AG04449 (cell line): ENCODE data around the gene PHF3.
A peak's percentile ranks its signal among the peaks of the same experiment; 100 is the strongest.

Experiments
- CTCF ChIA-PET: fragments of 350-600 bp; formaldehyde crosslinking; extraction: SDS; loops from one replicate; lab custom pipeline; 2021; ENCODE audit warnings: antibody characterized with exemption; lab: Yijun Ruan, JAX
- POLR2A ChIA-PET: fragments of 400-600, 350-600 bp; formaldehyde crosslinking; extraction: SDS; loops from one replicate; lab custom pipeline; 2020; ENCODE audit warnings: antibody characterized with exemption, inconsistent platforms; lab: Yijun Ruan, JAX
- DNase-seq: peaks from one replicate; pipeline ENCODE4 v3.0.0-alpha.2; 2010; ENCODE audit warnings: low read depth, low spot score
- H3K4me3 ChIP-seq: 2 replicates; pipeline ENCODE4 v1.5.1; 2011; ENCODE audit warnings: low read depth, mild to moderate bottlenecking, control low read depth, low read length
- CTCF ChIP-seq: IDR thresholded peaks from one replicate; pipeline ENCODE4 v1.5.1; 2011; ENCODE audit warnings: mild to moderate bottlenecking, moderate library complexity, low read length, control low read depth, inconsistent platforms; ENCODE audit not compliant: insufficient read depth; ENCODE audit errors: missing control alignments

Gene PHF3

GRCh38 chr6:63635588-63636517 lies at the start of gene PHF3:
Gene PHF3, plus strand, starts transcription at chr6:63635802. Its CDS starts 10,750 bp downstream, at chr6:63646552.
- DNase-seq: peak; percentile 31
- peak; percentile 36 for TF ChIP-seq CTCF
- H3K4me3 ChIP-seq: peak within 1 kb of the TSS; percentile 79
- ChIA-PET CTCF (interaction anchor here (0.8 to 4.0 kb wide), 5 partner anchors 13 to 283 kb away, joined by 3 to 34 read pairs (median 4); no protein-coding TSS in a partner anchor), POLR2A (interaction anchor here (1.0 kb wide), 2 partner anchors 52 to 109 kb away, joined by 3 to 4 read pairs; no protein-coding TSS in a partner anchor)

GRCh38 chr6:63589952-63590411 lies 45.6 kb upstream of the PHF3 start:
- ChIA-PET CTCF (no interaction called here), POLR2A (no interaction called here)
- H3K4me3 ChIP-seq: no peak overlapping the region
- DNase-seq: no peak
- no peak for TF ChIP-seq CTCF

- H3K4me3 ChIP-seq: no peak overlapping the region
- CTCF ChIA-PET: interaction anchor here (1.1 to 2.0 kb wide), 2 partner anchors 16 to 19 kb away, joined by 3 to 7 read pairs; no protein-coding TSS in a partner anchor
- POLR2A ChIA-PET: no interaction called here
- DNase-seq: no peak
- no peak for TF ChIP-seq CTCF
Measured at GRCh38 chr6:63592886-63593285, 42.7 kb upstream of the PHF3 start.

- ChIA-PET POLR2A (no interaction called here), CTCF (interaction anchor here (0.7 to 3.3 kb wide), 23 partner anchors 10 to 206 kb away, joined by 3 to 34 read pairs (median 9); partner anchors contain the start of gene PHF3)
- no peak for DNase-seq
- no peak for TF ChIP-seq CTCF
- peak overlapping the region; percentile 56 for H3K4me3 ChIP-seq
Measured at GRCh38 chr6:63597141-63598048, 38.2 kb upstream of the PHF3 start.

GRCh38 chr6:63598049-63599036 lies 37.3 kb upstream of the PHF3 start:
- ChIA-PET CTCF (interaction anchor here (0.6 to 3.3 kb wide), 35 partner anchors 9 to 246 kb away, joined by 3 to 34 read pairs (median 5); partner anchors contain the start of gene PHF3), POLR2A (interaction anchor here (1.0 kb wide), 1 partner anchor 25 kb away, joined by 4 read pairs; no protein-coding TSS in a partner anchor)
- H3K4me3 ChIP-seq: peak overlapping the region; percentile 56
- TF ChIP-seq CTCF: peak; percentile 88
- DNase-seq: no peak
